Colonic mucosa (tissue), 4 donors: ENCODE measurements around the gene FMC1. TPM values are rescaled to one million over a fixed set of nuclear protein-coding genes. Genes with fewer than 3 reads are reported as not detected.

Source experiments
- DNase-seq: peaks from one replicate; pipeline ENCODE4 v3.0.0-alpha.2; 2020
- H3K27ac ChIP-seq: fragments of 200-600 bp; one replicate; pipeline ENCODE4 v1.8.0; 2021
- H3K27me3 ChIP-seq: fragments of 200-600 bp; one replicate; pipeline ENCODE4 v1.8.0; 2021
- H3K36me3 ChIP-seq: fragments of 200-600 bp; one replicate; pipeline ENCODE4 v1.8.0; 2021
- H3K4me1 ChIP-seq: fragments of 200-600 bp; one replicate; pipeline ENCODE4 v1.8.0; 2021; ENCODE audit warnings: mild to moderate bottlenecking
- H3K4me3 ChIP-seq: fragments of 200-600 bp; one replicate; pipeline ENCODE4 v1.8.0; 2021
- H3K9ac ChIP-seq, 2 donors: one replicate each; pipeline ENCODE4 v1.7.0; 2013; ENCODE audit warnings: control low read depth in 2 of 2, low read depth in 2 of 2, low read length in 2 of 2
- H3K9me3 ChIP-seq: fragments of 200-600 bp; one replicate; pipeline ENCODE4 v1.8.0; 2021
- intact Hi-C: fragments of 100-400 bp; cut with DNase I; formaldehyde crosslinking; loops from one replicate; pipeline ENCODE4 v1.14.1; 2022
- total RNA-seq, 2 donors: library from RNA; stranded (reverse); fragmentation: NEBNext Ultra II Directional in 1 of 2; extraction: Animal tissue kit (Norgen Biotek cat#: 25700) in 1 of 2; gene quantifications; one replicate each; pipeline ENCODE4 v1.2.1, GENCODE V29; 2021
- TF ChIP-seq, protein P1 (sequence below): fragments of 200-600 bp; IDR thresholded peaks from one replicate; pipeline ENCODE4 v1.8.0; 2022; ENCODE audit warnings: antibody characterized with exemption, mild to moderate bottlenecking
- donor health status: healthy.
- donor health status: DM: no; HTN: no; CAD: no.
- donor health status: DM: no; HTN: no; CAD: no.

Gene FMC1
- total RNA-seq, 2 donors from 2014 or later: 21.6 to 23.0 TPM

DNA sequence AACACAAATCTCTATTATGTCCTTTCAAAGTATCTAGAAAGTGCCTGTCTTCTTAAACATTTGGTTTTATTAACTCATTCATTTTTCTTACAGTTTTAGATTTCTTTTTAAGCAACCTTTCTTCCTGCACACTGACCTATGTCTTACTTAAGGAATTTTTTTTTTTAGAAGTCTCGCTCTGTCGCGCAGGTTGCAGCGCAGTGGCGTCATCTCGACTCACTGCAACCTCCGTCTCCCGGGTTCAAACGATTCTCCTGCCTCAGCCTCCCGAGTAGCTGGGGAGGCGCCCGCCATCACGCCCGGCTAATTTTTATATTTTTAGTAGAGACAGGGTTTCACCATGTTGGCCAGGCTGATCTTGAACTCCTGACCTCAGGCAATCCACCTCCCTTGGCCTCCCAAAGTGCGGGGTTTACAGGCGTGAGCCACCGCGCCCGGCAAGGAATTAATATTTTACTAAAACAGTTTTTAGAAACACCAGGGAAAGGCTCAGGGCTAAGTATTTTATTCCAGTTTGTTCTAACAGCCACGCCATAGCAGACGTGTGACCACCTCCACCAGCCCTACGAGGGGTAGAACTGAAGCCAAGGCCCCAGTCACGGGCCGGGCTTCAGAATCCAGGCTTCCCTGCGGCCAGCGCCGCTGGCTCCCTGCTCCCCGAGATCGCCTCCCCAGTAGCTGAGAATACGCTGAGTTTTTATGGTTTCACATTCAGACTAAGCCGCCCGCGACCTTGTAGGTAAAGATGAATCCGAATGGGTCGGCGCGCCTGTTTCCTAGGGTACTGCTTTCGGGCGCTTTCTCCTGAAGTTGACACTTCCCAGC lies 17.6 kb downstream of the FMC1 start:
- TF ChIP-seq, protein P1, sequence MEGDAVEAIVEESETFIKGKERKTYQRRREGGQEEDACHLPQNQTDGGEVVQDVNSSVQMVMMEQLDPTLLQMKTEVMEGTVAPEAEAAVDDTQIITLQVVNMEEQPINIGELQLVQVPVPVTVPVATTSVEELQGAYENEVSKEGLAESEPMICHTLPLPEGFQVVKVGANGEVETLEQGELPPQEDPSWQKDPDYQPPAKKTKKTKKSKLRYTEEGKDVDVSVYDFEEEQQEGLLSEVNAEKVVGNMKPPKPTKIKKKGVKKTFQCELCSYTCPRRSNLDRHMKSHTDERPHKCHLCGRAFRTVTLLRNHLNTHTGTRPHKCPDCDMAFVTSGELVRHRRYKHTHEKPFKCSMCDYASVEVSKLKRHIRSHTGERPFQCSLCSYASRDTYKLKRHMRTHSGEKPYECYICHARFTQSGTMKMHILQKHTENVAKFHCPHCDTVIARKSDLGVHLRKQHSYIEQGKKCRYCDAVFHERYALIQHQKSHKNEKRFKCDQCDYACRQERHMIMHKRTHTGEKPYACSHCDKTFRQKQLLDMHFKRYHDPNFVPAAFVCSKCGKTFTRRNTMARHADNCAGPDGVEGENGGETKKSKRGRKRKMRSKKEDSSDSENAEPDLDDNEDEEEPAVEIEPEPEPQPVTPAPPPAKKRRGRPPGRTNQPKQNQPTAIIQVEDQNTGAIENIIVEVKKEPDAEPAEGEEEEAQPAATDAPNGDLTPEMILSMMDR: no peak
- DNase-seq: no peak
- Histone ChIP-seq H3K4me3 (peak overlapping the region; percentile 82), H3K9me3 (no peaks in the 10 kb centered on the region), H3K4me1 (peaks cover 11% of the 10 kb centered on the region), H3K9ac (peak overlapping the region; percentile 98 to 100), H3K36me3 (no peaks in the 10 kb centered on the region), H3K27ac (peak overlapping the region; percentile 100), H3K27me3 (no peaks in the 10 kb centered on the region)
- intact Hi-C loops: no loop called here

DNA sequence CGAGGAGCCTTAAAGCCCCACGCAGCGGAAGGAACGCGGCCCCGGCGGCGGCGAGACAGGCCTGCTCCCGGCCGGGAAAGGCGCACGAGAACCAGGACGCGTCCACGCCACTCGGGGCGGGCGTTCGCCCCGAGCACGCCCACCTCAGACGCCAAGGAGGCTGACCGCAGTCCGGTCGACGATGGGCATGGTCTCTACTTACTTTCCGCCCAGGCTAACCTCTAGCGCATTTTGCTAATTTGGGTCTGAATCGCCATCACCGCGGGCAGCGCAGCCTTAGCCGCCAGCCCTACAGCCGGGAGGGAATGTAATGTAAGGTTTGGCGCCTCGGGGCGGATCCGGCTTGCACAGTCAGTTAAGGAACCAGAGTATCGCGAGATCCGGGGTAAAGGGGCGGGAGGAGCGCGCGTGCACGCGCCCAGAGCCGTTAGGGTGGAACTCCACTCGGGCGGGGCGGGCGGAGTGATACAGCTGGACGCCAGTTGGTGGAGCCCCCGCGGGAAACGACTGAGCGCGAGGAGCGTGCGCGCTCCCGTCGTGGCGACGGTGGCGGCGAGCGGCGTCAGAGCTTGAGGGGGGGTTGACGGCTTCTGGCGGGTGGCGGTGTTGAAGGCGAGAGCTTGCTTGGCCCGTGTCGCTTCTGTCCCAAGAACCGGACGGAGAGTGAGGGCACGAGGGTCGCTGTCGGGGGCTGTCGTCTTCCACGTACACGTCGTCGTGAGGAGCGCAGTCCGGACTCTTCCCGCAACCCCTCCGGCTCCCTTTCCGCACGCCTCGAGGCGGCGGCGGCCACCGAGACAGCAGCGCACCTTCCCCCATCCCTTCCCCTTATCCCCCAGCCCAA lies 18.5 kb downstream of the FMC1 start, which contains the start of gene LUC7L2:
Gene LUC7L2, plus strand, starts transcription at position 529 of the 844 bp plus-strand sequence. CDS start 368 bp downstream, outside the sequence.
- Histone ChIP-seq H3K9me3 (no peaks in the 10 kb centered on the region), H3K4me3 (peak within 1 kb of the TSS; percentile 82), H3K27ac (peak within 1 kb of the TSS; percentile 100), H3K27me3 (no peaks in the 10 kb centered on the region), H3K36me3 (no peaks in the 10 kb centered on the region), H3K4me1 (peaks cover 11% of the 10 kb centered on the region), H3K9ac (peak within 1 kb of the TSS; percentile 98 to 100)
- TF ChIP-seq, protein P1: no peak
- intact Hi-C loops: no loop called here
- peak; percentile 100 for DNase-seq

DNA sequence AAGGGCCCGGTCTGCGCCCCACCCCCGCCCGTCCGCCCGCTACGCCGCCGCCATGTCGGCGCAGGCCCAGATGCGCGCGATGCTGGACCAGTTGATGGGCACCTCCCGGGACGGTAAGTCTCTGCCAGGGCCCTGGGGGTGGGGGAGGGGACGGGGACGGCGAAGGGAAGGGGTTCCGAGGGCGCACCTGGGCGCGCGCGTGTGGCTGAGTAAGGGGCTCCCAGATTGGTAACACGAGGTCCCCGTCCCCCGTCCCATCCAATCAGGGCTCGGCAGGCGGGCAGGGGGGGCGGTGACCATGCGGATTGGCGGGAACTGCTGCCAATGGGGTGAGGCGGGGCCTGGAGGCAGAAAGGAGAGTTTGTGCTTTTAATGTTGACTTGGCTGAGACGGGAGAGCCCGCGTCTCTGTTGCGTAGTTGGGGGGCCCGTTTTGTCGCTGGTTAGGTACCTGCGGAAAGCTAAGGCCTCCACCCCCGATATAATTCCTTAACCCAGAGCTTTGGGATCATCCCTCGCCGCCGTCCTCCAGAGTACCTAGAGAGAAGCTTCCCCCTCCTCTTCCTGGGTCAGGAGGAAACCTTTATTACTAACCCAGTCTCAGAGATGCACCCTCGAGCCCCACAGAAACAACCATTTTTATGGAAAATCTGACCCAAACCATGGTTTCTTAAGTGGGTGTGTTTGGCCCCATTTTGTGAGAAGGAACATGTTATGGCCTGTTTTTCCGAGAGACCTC lies 19.2 kb downstream of the FMC1 start:
- TF ChIP-seq, protein P1: no peak
- Histone ChIP-seq H3K9ac (peak overlapping the region; percentile 98 to 100), H3K27me3 (no peaks in the 10 kb centered on the region), H3K36me3 (no peaks in the 10 kb centered on the region), H3K9me3 (no peaks in the 10 kb centered on the region), H3K27ac (peak overlapping the region; percentile 100), H3K4me3 (peak overlapping the region; percentile 82), H3K4me1 (peaks cover 11% of the 10 kb centered on the region)
- intact Hi-C loops: no loop called here
- peak; percentile 99 for DNase-seq

DNA sequence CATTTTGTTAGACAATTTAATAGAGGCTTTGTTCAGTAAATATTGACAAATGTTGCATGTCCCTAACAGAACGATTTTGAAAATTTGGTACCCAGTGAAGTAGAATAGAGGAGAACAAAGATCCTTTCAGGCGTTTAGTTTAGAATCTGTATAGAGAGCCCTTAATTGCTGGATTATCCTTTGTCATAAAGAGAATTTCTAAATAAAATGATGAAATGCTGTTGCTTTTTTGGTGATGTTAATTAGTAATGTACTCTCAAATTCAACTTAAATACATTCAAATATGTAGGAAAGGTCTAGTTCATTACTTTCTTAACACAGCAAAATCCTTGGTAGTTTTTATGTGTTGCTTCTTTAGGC lies 19.8 kb downstream of the FMC1 start:
- Histone ChIP-seq H3K9ac (peak overlapping the region; percentile 98 to 100), H3K4me3 (peak overlapping the region; percentile 82), H3K27me3 (no peaks in the 10 kb centered on the region), H3K9me3 (no peaks in the 10 kb centered on the region), H3K27ac (peak overlapping the region; percentile 100), H3K4me1 (peaks cover 11% of the 10 kb centered on the region), H3K36me3 (no peaks in the 10 kb centered on the region)
- no peak for DNase-seq
- TF ChIP-seq, protein P1: no peak
- intact Hi-C loops: no loop called here

DNA sequence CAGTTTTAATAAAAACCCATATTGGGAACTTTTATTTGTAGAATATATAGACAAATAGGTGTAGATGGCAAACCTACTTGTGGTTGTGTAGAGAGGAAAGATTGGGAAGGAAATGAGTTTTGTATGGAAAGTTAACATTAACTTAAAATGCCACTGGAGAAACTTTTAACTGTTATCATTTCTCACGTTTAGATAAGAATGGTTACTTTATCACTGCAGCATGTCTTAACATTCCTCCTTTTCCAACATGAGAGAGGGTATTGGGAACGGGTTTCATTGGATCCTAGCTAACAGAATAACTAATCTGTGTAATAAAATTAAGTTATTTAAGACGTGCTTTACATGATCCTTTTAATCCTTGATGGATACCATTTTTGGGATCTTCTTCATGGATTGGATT lies 20.4 kb downstream of the FMC1 start:
- H3K27me3 ChIP-seq: no peaks in the 10 kb centered on the region
- DNase-seq: no peak
- peak overlapping the region in 1 of 2 donors; percentile 98 for H3K9ac ChIP-seq
- no peaks in the 10 kb centered on the region for H3K9me3 ChIP-seq
- H3K27ac ChIP-seq: peak overlapping the region; percentile 100
- no peaks in the 10 kb centered on the region for H3K36me3 ChIP-seq
- TF ChIP-seq, protein P1: no peak
- intact Hi-C loops: no loop called here
- peaks cover 11% of the 10 kb centered on the region for H3K4me1 ChIP-seq
- H3K4me3 ChIP-seq: peak overlapping the region; percentile 82
